Lower lobe of right lung (tissue), 2 donors: Measurements from ENCODE around the gene CMIP. TPM values are rescaled to one million over a fixed set of nuclear protein-coding genes. Genes with fewer than 3 reads are reported as not detected.

Source experiments
- ATAC-seq, 2 donors: fragments of 200-7000 bp; cut with Tn5 transposase; one replicate each; pipeline ENCODE4 v1.9.1; 2020 to 2022; ENCODE audit warnings: mild to moderate bottlenecking in 2 of 2, moderate library complexity in 2 of 2
- DNase-seq: peaks from one replicate; pipeline ENCODE4 v3.0.0-alpha.2; 2020
- H3K27ac ChIP-seq: fragments of 200-600 bp; one replicate; pipeline ENCODE4 v1.8.0; 2022
- H3K27me3 ChIP-seq: fragments of 200-600 bp; one replicate; pipeline ENCODE4 v1.8.0; 2022; ENCODE audit warnings: low read depth
- H3K36me3 ChIP-seq: fragments of 200-600 bp; one replicate; pipeline ENCODE4 v1.8.0; 2022; ENCODE audit warnings: mild to moderate bottlenecking
- H3K4me1 ChIP-seq: fragments of 200-600 bp; one replicate; pipeline ENCODE4 v1.8.0; 2022
- H3K4me3 ChIP-seq: fragments of 200-600 bp; one replicate; pipeline ENCODE4 v1.8.0; 2022; ENCODE audit warnings: mild to moderate bottlenecking
- H3K9me3 ChIP-seq: fragments of 200-600 bp; one replicate; pipeline ENCODE4 v1.8.0; 2022
- intact Hi-C: fragments of 100-400 bp; cut with DNase I; formaldehyde crosslinking; loops from one replicate; pipeline ENCODE4 v1.11.0; 2022
- long read RNA-seq: library from polyadenylated mRNA; unstranded; transcript quantifications from one replicate; pipeline ENCODE4 v2.0.0, GENCODE V29; 2021
- total RNA-seq: library from RNA; stranded (reverse); fragmentation: NEBNext Ultra II Directional; extraction: Animal tissue kit (Norgen Biotek cat#: 25700); gene quantifications from one replicate; pipeline ENCODE4 v1.2.1, GENCODE V29; 2021
- TF ChIP-seq, protein P1 (sequence below): fragments of 200-600 bp; IDR thresholded peaks from one replicate; pipeline ENCODE4 v1.8.0; 2022; ENCODE audit warnings: antibody characterized with exemption, mild to moderate bottlenecking
- donor health status: DM: no; HTN: yes; CAD: no; lungs with severe emphysema.

CMIP gene
- total RNA-seq: 77.4 TPM
- long read RNA-seq, partial matches to known transcripts: 2 of 21 reads
- long read RNA-seq, other reads (novel, unspliced or antisense): 19 of 21 reads

- Histone ChIP-seq H3K27me3 (no peaks in the 10 kb centered on the region), H3K4me3 (peak within 1 kb of the TSS; percentile 94), H3K4me1 (peaks cover 28% of the 10 kb centered on the region), H3K9me3 (no peaks in the 10 kb centered on the region), H3K27ac (peak within 1 kb of the TSS; percentile 93), H3K36me3 (no peaks in the 10 kb centered on the region)
- TF ChIP-seq, protein P1, sequence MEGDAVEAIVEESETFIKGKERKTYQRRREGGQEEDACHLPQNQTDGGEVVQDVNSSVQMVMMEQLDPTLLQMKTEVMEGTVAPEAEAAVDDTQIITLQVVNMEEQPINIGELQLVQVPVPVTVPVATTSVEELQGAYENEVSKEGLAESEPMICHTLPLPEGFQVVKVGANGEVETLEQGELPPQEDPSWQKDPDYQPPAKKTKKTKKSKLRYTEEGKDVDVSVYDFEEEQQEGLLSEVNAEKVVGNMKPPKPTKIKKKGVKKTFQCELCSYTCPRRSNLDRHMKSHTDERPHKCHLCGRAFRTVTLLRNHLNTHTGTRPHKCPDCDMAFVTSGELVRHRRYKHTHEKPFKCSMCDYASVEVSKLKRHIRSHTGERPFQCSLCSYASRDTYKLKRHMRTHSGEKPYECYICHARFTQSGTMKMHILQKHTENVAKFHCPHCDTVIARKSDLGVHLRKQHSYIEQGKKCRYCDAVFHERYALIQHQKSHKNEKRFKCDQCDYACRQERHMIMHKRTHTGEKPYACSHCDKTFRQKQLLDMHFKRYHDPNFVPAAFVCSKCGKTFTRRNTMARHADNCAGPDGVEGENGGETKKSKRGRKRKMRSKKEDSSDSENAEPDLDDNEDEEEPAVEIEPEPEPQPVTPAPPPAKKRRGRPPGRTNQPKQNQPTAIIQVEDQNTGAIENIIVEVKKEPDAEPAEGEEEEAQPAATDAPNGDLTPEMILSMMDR: no peak
- ATAC-seq: peak; percentile 75 to 86
- peak; percentile 92 for DNase-seq
- intact Hi-C loops: no loop called here
Observed at GRCh38 chr16:81444448-81445121, at the start of gene CMIP. Gene CMIP (plus strand): TSS chr16:81444808.

DNA sequence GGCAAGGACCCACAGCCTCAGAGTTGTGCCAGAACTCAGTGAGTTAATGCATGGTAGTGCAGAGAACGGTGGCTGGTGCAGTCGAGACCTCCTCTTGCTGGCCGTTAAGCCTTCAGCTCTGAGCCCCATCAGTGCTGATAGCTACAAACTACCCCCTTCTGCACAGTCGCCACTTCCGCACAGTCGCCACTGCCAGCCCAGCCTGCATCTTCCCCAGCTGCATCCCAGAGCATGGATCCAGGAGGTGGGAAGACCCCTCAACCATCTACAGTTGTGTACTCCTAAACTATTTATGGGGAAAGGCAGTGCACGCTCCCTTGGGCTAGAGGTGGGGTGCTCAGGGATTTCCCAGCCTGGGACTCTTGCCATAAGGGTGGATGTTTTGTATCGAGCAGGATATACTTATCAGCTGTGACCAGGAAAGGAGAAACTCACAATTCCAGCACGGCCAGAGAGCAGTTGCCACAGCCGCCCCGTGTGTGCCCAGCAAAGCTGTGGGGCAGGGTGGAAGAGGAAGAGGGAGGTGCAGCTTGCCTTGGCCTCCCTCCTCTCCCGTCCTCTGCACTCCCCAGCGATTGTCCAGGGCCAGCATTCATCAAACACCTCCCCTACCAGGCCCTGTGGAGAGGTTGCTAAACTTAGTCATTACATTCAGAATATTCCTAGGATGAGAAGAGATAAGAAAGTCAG is 49.5 kb upstream of the CMIP start:
- ATAC-seq: peak; percentile 27 to 52
- intact Hi-C loops: no loop called here
- H3K27ac ChIP-seq: no peak overlapping the region
- no peaks in the 10 kb centered on the region for H3K27me3 ChIP-seq
- peaks cover 9% of the 10 kb centered on the region for H3K9me3 ChIP-seq
- peaks cover 6% of the 10 kb centered on the region for H3K4me1 ChIP-seq
- TF ChIP-seq, protein P1: no peak
- peaks cover 5% of the 10 kb centered on the region for H3K36me3 ChIP-seq
- no peak for DNase-seq
- no peak overlapping the region for H3K4me3 ChIP-seq

DNA sequence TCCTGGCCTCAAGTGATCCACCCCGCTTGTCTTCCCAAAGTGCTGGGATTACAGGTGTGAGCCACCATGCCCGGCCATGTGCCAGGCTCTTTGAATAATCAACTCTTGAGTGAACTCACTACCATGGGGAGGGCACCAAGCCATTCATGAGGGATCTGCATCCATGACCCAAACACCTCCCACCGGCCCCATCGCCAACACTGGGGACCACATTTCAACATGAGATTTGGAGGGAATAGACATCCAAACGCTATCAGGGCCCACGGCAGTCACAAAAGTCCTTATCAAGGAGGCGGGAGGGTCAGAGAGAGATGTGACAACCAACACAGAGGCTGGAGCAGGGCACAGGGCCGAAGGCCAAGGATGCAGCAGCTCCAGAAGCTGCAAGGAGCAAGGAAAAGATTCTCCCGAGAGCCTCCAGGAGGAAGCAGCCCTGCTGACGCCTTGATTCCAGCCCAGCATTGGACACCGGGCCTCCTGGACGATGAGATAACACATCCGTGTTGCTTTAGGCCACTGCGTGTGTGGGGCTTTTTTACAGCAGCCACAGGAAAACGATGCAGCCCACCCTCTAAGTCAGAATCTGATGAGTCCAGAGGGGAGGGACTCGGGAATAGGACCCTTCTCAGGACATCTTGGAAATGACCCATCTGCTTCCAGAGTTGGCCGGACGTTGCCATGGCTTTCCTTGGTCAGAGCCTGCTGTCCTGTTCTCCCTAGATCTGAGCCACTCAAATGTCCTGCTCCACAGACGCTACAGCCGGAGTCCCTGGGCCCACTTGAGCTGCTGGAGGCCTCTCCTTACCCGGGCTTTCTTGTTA is 47.3 kb upstream of the CMIP start:
- DNase-seq (no peak), ATAC-seq (no peak)
- Histone ChIP-seq H3K36me3 (no peaks in the 10 kb centered on the region), H3K4me1 (peaks cover 6% of the 10 kb centered on the region), H3K9me3 (peaks cover 11% of the 10 kb centered on the region), H3K27ac (no peak overlapping the region), H3K27me3 (no peaks in the 10 kb centered on the region), H3K4me3 (no peak overlapping the region)
- intact Hi-C loops: no loop called here
- TF ChIP-seq, protein P1: no peak

GRCh38 chr16:81397879-81398520 is 46.6 kb upstream of the CMIP start:
- ATAC-seq: no peak
- Histone ChIP-seq H3K27me3 (no peaks in the 10 kb centered on the region), H3K4me3 (no peak overlapping the region), H3K9me3 (peaks cover 11% of the 10 kb centered on the region), H3K27ac (no peak overlapping the region), H3K36me3 (no peaks in the 10 kb centered on the region), H3K4me1 (peaks cover 6% of the 10 kb centered on the region)
- TF ChIP-seq, protein P1: no peak
- DNase-seq: no peak
- intact Hi-C loops: no loop called here

DNA sequence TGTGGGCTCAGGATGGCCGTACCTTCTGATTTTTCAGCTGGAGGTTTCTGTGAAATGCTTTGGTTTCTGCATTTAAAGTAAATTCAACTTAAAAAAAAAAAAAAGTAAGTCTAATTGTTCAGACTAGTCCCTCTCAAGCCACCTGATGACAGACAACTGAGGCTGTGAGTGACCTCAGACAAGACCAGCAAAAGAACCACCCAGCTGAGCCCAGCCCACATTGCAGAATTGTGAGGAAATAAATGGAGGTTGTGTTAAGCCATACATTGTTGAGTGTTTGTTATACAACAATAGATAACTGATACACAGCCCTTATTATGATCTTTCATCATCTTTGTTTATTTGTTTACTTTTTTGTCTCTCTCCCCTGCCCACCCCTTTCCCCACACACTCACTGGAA is 44.7 kb upstream of the CMIP start:
- Histone ChIP-seq H3K4me3 (no peak overlapping the region), H3K36me3 (no peaks in the 10 kb centered on the region), H3K27ac (no peak overlapping the region), H3K9me3 (peaks cover 11% of the 10 kb centered on the region), H3K27me3 (no peaks in the 10 kb centered on the region), H3K4me1 (peaks cover 15% of the 10 kb centered on the region)
- DNase-seq (no peak), ATAC-seq (no peak)
- intact Hi-C loops: loop anchor here (10.0 kb wide), 1 partner anchor 325 kb away; no protein-coding TSS in a partner anchor
- TF ChIP-seq, protein P1: no peak
